B cell (primary cell): Measurements from ENCODE around the gene FLNB.

ENCODE experiments used
- EZH2 ChIP-seq: IDR thresholded peaks from 2 replicates; pipeline ENCODE4 v1.6.1; 2012; ENCODE audit warnings: borderline replicate concordance, low read depth, mild to moderate bottlenecking, moderate library complexity, low read length; ENCODE audit not compliant: insufficient read depth, poor library complexity, severe bottlenecking
- TF ChIP-seq, protein P1 (sequence below): fragments of 200-600 bp; IDR thresholded peaks from one replicate; pipeline ENCODE4 v1.8.0; 2022; ENCODE audit warnings: antibody characterized with exemption, mild to moderate bottlenecking

DNA sequence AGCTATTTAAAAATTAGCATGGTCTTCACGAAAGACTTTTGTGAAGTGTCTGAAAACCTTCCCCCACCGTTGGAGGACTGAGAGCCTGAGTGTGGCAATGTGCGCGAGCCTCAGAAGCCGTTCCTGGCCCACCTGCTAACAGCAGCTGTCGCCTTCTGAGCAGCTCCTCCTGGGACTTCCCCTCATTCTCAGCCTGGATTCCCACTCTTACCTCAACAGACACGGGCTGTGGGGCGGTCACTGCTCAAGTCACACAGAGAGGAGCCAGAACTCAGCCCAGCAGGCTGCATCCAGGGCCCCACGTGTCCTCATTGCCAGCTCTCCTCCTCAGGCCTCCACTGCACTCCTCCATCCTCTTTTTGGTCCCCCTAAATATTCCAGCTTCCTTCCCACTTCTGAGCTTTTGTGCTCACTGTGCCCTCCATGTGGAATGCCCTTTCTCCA lies 194.7 kb downstream of the FLNB start:
- TF ChIP-seq, protein P1, sequence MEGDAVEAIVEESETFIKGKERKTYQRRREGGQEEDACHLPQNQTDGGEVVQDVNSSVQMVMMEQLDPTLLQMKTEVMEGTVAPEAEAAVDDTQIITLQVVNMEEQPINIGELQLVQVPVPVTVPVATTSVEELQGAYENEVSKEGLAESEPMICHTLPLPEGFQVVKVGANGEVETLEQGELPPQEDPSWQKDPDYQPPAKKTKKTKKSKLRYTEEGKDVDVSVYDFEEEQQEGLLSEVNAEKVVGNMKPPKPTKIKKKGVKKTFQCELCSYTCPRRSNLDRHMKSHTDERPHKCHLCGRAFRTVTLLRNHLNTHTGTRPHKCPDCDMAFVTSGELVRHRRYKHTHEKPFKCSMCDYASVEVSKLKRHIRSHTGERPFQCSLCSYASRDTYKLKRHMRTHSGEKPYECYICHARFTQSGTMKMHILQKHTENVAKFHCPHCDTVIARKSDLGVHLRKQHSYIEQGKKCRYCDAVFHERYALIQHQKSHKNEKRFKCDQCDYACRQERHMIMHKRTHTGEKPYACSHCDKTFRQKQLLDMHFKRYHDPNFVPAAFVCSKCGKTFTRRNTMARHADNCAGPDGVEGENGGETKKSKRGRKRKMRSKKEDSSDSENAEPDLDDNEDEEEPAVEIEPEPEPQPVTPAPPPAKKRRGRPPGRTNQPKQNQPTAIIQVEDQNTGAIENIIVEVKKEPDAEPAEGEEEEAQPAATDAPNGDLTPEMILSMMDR: no peak
- TF ChIP-seq EZH2: no peak
